CD4-positive, alpha-beta T cell treated with Interferon gamma for 1 hour (primary cell): ENCODE results near the gene MPZL1.
"Not testable (repeated sequence)": the region's sequence is repeated elsewhere in the genome, so short reads cannot be mapped to it uniquely, and the experiment has no call there.

Source experiments
- DNase-seq: peaks from one replicate; pipeline ENCODE4 v3.0.0-alpha.2; 2020

The MPZL1 gene

GRCh38 chr1:167784876-167785550 is 63.2 kb downstream of the MPZL1 start:
- DNase-seq = no peak

- DNase-seq = no peak
Observed at GRCh38 chr1:167786502-167786901, 64.7 kb downstream of the MPZL1 start.

GRCh38 chr1:167789501-167789900 is 67.7 kb downstream of the MPZL1 start:
- DNase-seq = no peak

- DNase-seq = no peak
Observed at GRCh38 chr1:167790117-167790516, 68.3 kb downstream of the MPZL1 start.

- no peak for DNase-seq
Observed at GRCh38 chr1:167791281-167792187, 69.8 kb downstream of the MPZL1 start.

GRCh38 chr1:167792188-167792565 is 70.4 kb downstream of the MPZL1 start:
- DNase-seq = no peak

- no peak for DNase-seq
Observed at GRCh38 chr1:167794043-167794442, 72.3 kb downstream of the MPZL1 start.

- DNase-seq = no peak
Observed at GRCh38 chr1:167795810-167796740, 74.3 kb downstream of the MPZL1 start.

GRCh38 chr1:167797015-167797414 is 75.2 kb downstream of the MPZL1 start:
- peak; percentile 33 for DNase-seq

- DNase-seq = no peak
Observed at GRCh38 chr1:167798952-167799351, 77.2 kb downstream of the MPZL1 start.

- no peak for DNase-seq
Observed at GRCh38 chr1:167799747-167800146, 78.0 kb downstream of the MPZL1 start.

- no peak for DNase-seq
Observed at GRCh38 chr1:167800251-167800650, 78.5 kb downstream of the MPZL1 start.

- DNase-seq = no peak
Observed at GRCh38 chr1:167802235-167802634, 80.5 kb downstream of the MPZL1 start.

GRCh38 chr1:167803358-167804207 is 81.8 kb downstream of the MPZL1 start:
- peak; percentile 84 for DNase-seq

GRCh38 chr1:167805041-167805556 is 83.3 kb downstream of the MPZL1 start:
- DNase-seq = no peak

- not testable (repeated sequence) for DNase-seq
Observed at GRCh38 chr1:167806235-167806634, 84.5 kb downstream of the MPZL1 start.

GRCh38 chr1:167806676-167807075 is 84.9 kb downstream of the MPZL1 start:
- not testable (repeated sequence) for DNase-seq

GRCh38 chr1:167808104-167808503 is 86.3 kb downstream of the MPZL1 start:
- no peak for DNase-seq

- DNase-seq = no peak
Observed at GRCh38 chr1:167808690-167809089, 86.9 kb downstream of the MPZL1 start.

- no peak for DNase-seq
Observed at GRCh38 chr1:167812972-167813371, 91.2 kb downstream of the MPZL1 start.

GRCh38 chr1:167815650-167816049 is 93.9 kb downstream of the MPZL1 start:
- no peak for DNase-seq
